Fibroblast of pulmonary artery (primary cell): ENCODE data around the gene EXOC7.

Experiments used
- DNase-seq: peaks from one replicate; pipeline ENCODE4 v3.0.0-alpha.2; 2010; ENCODE audit warnings: low read depth
- H3K4me3 ChIP-seq: replicated peaks from 2 replicates; pipeline ENCODE4 v1.5.1; 2011; ENCODE audit warnings: low read depth, mild to moderate bottlenecking, control low read depth, low read length, moderate library complexity
- TF ChIP-seq, protein P1 (sequence below): IDR thresholded peaks from 2 replicates; pipeline ENCODE4 v1.5.1; 2011; ENCODE audit warnings: mild to moderate bottlenecking, control low read depth, low read length, inconsistent platforms; ENCODE audit errors: missing control alignments

Gene EXOC7

DNA sequence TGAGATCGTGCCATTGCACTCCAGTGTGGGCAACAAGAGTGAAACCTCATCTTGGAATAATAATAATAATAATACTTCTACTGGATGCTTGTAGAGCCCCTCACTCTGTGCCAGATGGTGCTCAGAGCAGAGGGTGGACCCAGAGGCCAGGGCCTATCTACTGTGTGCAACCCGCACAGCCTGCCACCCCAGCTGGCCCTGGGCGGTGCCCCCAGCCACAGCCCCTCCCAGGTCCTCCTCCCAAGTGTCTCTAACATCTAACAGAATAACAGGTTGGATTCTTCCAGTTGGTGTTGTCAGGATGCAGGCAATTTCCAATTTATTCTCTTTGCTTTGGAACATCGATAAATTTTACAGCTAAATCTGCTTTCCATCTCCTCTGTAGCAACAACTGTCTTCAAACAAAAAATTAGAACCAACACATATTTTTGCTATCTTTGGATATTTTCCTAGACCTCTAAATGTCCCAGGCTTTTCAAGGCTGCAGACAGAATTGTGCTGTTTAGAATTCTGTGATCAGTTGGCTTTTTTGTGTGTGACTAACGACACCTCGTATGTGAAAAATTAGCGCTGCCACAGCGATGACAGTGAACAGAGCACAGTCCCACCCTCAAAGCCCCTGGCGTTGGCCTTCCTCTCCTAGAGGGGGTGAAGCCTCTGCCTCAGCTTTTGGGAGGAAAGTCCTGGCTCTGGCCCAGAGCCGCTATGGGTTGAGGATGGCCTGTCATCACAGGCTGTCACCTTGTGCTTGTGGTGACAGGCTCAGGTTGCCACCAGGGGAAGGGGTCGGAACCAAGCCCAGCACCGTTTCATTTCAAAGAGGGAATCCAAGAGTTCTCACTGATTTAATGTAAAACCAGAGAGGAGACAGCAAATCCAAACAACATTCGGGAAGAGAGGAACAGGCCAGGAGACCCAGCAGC, 68.9 kb downstream of the EXOC7 start:
- no peak overlapping the region for H3K4me3 ChIP-seq
- TF ChIP-seq, protein P1, sequence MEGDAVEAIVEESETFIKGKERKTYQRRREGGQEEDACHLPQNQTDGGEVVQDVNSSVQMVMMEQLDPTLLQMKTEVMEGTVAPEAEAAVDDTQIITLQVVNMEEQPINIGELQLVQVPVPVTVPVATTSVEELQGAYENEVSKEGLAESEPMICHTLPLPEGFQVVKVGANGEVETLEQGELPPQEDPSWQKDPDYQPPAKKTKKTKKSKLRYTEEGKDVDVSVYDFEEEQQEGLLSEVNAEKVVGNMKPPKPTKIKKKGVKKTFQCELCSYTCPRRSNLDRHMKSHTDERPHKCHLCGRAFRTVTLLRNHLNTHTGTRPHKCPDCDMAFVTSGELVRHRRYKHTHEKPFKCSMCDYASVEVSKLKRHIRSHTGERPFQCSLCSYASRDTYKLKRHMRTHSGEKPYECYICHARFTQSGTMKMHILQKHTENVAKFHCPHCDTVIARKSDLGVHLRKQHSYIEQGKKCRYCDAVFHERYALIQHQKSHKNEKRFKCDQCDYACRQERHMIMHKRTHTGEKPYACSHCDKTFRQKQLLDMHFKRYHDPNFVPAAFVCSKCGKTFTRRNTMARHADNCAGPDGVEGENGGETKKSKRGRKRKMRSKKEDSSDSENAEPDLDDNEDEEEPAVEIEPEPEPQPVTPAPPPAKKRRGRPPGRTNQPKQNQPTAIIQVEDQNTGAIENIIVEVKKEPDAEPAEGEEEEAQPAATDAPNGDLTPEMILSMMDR = no peak
- DNase-seq = no peak

DNA sequence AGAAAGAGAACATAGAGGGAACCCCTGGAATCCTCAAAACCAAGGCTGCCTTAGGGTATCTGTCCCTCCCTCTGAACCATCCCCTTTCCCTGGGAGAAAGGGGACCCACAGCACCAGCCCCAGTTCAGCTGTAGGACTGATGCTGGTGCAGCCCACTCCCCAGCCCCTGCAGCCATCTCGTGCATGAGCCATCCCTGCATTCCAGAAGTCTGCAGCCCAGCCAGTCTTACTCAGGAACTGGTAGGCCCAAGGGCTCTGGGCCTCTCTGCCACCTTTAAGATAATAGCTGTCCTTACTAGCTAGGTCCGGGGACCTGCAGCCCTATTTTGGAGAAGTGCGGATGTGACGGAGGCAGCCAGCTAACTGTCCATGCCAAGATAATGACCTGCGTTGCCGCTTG, 70.4 kb downstream of the EXOC7 start:
- no peak for DNase-seq
- H3K4me3 ChIP-seq = no peak overlapping the region
- TF ChIP-seq, protein P1 = no peak

DNA sequence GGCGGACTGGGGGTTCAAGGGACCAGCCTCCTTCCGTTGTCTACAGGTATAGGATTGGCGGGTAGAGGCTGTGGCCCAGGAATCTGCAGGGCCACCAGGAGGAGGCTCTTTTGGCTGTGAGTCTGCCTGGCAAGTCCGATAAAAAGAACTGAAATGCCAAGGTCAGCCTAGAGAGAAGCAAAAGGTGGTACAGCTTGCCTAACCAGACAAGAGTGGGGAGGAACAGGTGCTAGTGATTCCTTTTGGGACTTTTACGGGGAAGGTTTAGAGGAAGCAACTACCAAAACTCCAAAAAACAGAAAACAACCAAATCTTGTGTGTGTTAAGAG, 70.8 kb downstream of the EXOC7 start:
- H3K4me3 ChIP-seq = no peak overlapping the region
- DNase-seq = no peak
- TF ChIP-seq, protein P1 = no peak

DNA sequence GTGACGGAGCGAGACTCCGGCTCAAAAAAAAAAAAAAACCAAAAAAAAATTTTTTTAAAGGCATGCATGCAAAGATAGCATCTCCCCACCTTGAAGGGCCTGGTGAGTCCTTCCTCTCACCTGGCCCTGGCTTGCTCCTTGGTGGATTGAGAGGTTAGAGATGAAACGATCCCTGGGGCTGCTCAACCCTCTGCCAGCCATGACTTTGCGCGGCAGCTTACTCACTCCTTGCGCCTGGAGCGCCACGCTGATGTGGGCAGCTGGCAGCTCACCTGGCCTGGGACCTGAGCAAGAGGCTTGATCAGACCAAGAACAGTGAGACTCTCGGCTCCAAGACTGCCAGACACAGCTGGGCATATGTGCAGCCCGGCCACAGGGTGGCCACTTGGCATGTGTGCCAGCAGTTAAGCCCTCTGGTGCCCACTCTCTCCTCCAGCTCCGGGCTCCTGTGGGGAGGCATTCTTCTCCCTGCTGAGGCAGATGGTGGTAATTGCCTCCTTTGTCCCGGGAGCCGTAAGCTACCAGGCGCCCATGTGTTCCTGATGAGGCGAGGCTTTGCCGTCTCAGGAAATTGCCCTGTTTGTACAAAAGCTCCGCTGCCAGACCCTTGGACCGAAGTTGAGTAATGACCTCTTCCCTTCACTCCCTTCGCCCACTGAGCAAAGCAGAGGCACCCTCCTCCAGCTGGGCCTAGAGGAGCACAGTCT, 71.4 kb downstream of the EXOC7 start:
- TF ChIP-seq, protein P1 = no peak
- H3K4me3 ChIP-seq = no peak overlapping the region
- no peak for DNase-seq
